Left lung (tissue), 10 donors: ENCODE data around the gene DLG2. TPM values are rescaled to one million over a fixed set of nuclear protein-coding genes. Genes with fewer than 3 reads are reported as not detected.
"Not testable (repeated sequence)": the region's sequence is repeated elsewhere in the genome, so short reads cannot be mapped to it uniquely, and the experiment has no call there.

Experiments used
- ATAC-seq: fragments of 200-7000 bp; cut with Tn5 transposase; one replicate; pipeline ENCODE4 v1.9.1; 2020; ENCODE audit warnings: moderate library complexity
- DNase-seq, 4 donors: peaks; one replicate each; pipeline ENCODE4 v3.0.0-alpha.2; 2013 to 2020
- H3K27ac ChIP-seq, 2 donors: fragments of 200-600 bp; sonication (generic) in 1 of 2; one replicate each; pipeline versions ENCODE4 v1.5.0 to v1.8.0; 2020 to 2021
- H3K27me3 ChIP-seq, 2 donors: fragments of 200-600 bp; sonication (generic) in 1 of 2; one replicate each; pipeline versions ENCODE4 v1.5.0 to v1.8.0; 2020 to 2021
- H3K36me3 ChIP-seq, 2 donors: fragments of 200-600 bp; sonication (generic) in 1 of 2; one replicate each; pipeline versions ENCODE4 v1.5.0 to v1.8.0; 2020 to 2021
- H3K4me1 ChIP-seq, 2 donors: fragments of 200-600 bp; one replicate each; pipeline ENCODE4 v1.8.0; 2021
- H3K4me3 ChIP-seq, 2 donors: fragments of 200-600 bp; sonication (generic) in 1 of 2; one replicate each; pipeline versions ENCODE4 v1.5.0 to v1.8.0; 2020 to 2021; ENCODE audit warnings: mild to moderate bottlenecking in 1 of 2
- H3K9me3 ChIP-seq, 2 donors: fragments of 200-600 bp; sonication (generic) in 1 of 2; one replicate each; pipeline versions ENCODE4 v1.5.0 to v1.8.0; 2020 to 2021
- CTCF ChIP-seq, 2 donors: fragments of 200-600 bp; sonication (generic) in 1 of 2; IDR thresholded peaks; one replicate each; pipeline versions ENCODE4 v1.5.0 to v1.8.0; 2021; ENCODE audit warnings: antibody characterized with exemption in 2 of 2
- intact Hi-C, 2 donors: fragments of 100-400 bp; cut with DNase I; formaldehyde crosslinking; loops; one replicate each; pipeline versions ENCODE4 v1.11.2 to v1.14.2; 2022
- polyA plus RNA-seq, 6 donors: library from polyadenylated mRNA; unstranded; fragments of 120-200 nt; gene quantifications; one replicate each; pipeline ENCODE4 v1.2.1, GENCODE V29; 2013; ENCODE audit not compliant: insufficient read length in 6 of 6
- total RNA-seq, 2 donors: library from RNA; stranded (reverse); fragmentation: NEBNext Ultra II Directional; extraction: Animal tissue kit (Norgen Biotek cat#: 25700); gene quantifications; one replicate each; pipeline ENCODE4 v1.2.1, GENCODE V29; 2021
- donor health status: DM: no; HTN: yes; CAD: no.
- donor health status: DM: no; HTN: no; CAD: no.

The DLG2 gene
- total and polyA plus RNA-seq, 8 donors = 4.5 to 15.0 (median 8.6) TPM

- Histone ChIP-seq H3K36me3 (no peaks in the 10 kb centered on the region), H3K27me3 (no peaks in the 10 kb centered on the region), H3K27ac (no peak overlapping the region), H3K9me3 (peaks cover 0 to 19% of the 10 kb centered on the region in 2 donors), H3K4me3 (no peak overlapping the region), H3K4me1 (no peaks in the 10 kb centered on the region)
- DNase-seq (no peak), ATAC-seq (no peak)
- no peak for TF ChIP-seq CTCF (IDR thresholded peaks at IDR 0.05)
- intact Hi-C loops = no loop called here
Measured at GRCh38 chr11:85236211-85236610, 390.9 kb downstream of the DLG2 start.

- peaks cover 0 to 14% of the 10 kb centered on the region in 2 donors for H3K9me3 ChIP-seq
- no peak overlapping the region for H3K4me3 ChIP-seq
- ATAC-seq = no peak
- TF ChIP-seq CTCF (IDR thresholded peaks at IDR 0.05) = no peak
- no peaks in the 10 kb centered on the region for H3K27me3 ChIP-seq
- H3K4me1 ChIP-seq = no peaks in the 10 kb centered on the region
- H3K36me3 ChIP-seq = no peaks in the 10 kb centered on the region
- no peak for DNase-seq
- intact Hi-C loops = no loop called here
- no peak overlapping the region for H3K27ac ChIP-seq
Measured at GRCh38 chr11:85232559-85232958, 394.6 kb downstream of the DLG2 start.

- Histone ChIP-seq H3K4me1 (no peaks in the 10 kb centered on the region), H3K4me3 (no peak overlapping the region), H3K9me3 (peaks cover 0 to 14% of the 10 kb centered on the region in 2 donors), H3K27me3 (no peaks in the 10 kb centered on the region), H3K27ac (no peak overlapping the region), H3K36me3 (no peaks in the 10 kb centered on the region)
- DNase-seq (no peak), ATAC-seq (no peak)
- TF ChIP-seq CTCF (IDR thresholded peaks at IDR 0.05) = no peak
- intact Hi-C loops = no loop called here
Measured at GRCh38 chr11:85231588-85231987, 395.6 kb downstream of the DLG2 start.

GRCh38 chr11:85229723-85230122 is 397.4 kb downstream of the DLG2 start:
- H3K27me3 ChIP-seq, DNase-seq, H3K4me1 ChIP-seq, H3K27ac ChIP-seq, intact Hi-C loops, ATAC-seq, H3K36me3 ChIP-seq, H3K4me3 ChIP-seq: not testable (repeated sequence)
- H3K9me3 ChIP-seq = peaks cover 0 to 14% of the 10 kb centered on the region in 2 donors

- DNase-seq = no peak
- no peaks in the 10 kb centered on the region for H3K4me1 ChIP-seq
- no peaks in the 10 kb centered on the region for H3K27me3 ChIP-seq
- H3K9me3 ChIP-seq = peaks cover 0 to 17% of the 10 kb centered on the region in 2 donors
- TF ChIP-seq CTCF (IDR thresholded peaks at IDR 0.05) = no peak
- H3K36me3 ChIP-seq = no peaks in the 10 kb centered on the region
- H3K27ac ChIP-seq = no peak overlapping the region
- intact Hi-C loops = no loop called here
- no peak for ATAC-seq
- H3K4me3 ChIP-seq = no peak overlapping the region
Measured at GRCh38 chr11:85196968-85197367, 430.2 kb downstream of the DLG2 start.

- ATAC-seq (no peak), DNase-seq (no peak)
- intact Hi-C loops = no loop called here
- Histone ChIP-seq H3K9me3 (peaks cover 0 to 7% of the 10 kb centered on the region in 2 donors), H3K4me3 (no peak overlapping the region), H3K27me3 (no peaks in the 10 kb centered on the region), H3K27ac (no peak overlapping the region), H3K4me1 (no peaks in the 10 kb centered on the region), H3K36me3 (no peaks in the 10 kb centered on the region)
- no peak for TF ChIP-seq CTCF (IDR thresholded peaks at IDR 0.05)
Measured at GRCh38 chr11:85195934-85196333, 431.2 kb downstream of the DLG2 start.
